H9 (cell line): ENCODE data around the gene PCDHGC3. TPM values are rescaled to one million over a fixed set of nuclear protein-coding genes. Genes with fewer than 3 reads are reported as not detected.

ENCODE experiments used
- DNase-seq: peaks from one replicate; pipeline ENCODE4 v3.0.0-alpha.2; 2017
- H2AFZ ChIP-seq: one replicate; pipeline ENCODE4 v1.6.1; 2013; ENCODE audit warnings: mild to moderate bottlenecking, low read length, control low read depth, moderate library complexity
- H2AK5ac ChIP-seq: 2 replicates; pipeline ENCODE4 v1.6.1; 2013; ENCODE audit warnings: low read length, control low read depth, mixed read lengths; ENCODE audit not compliant: insufficient read length
- H2BK120ac ChIP-seq: one replicate; pipeline ENCODE4 v1.6.1; 2013; ENCODE audit warnings: low read depth, mild to moderate bottlenecking, low read length, control low read depth, inconsistent platforms; ENCODE audit not compliant: poor library complexity, severe bottlenecking
- H2BK12ac ChIP-seq: 2 replicates; pipeline ENCODE4 v1.6.1; 2013; ENCODE audit warnings: low read length, control low read depth, mixed read lengths, low read depth; ENCODE audit not compliant: insufficient read length
- H2BK15ac ChIP-seq: 2 replicates; pipeline ENCODE4 v1.6.1; 2013; ENCODE audit warnings: low read depth, low read length, control low read depth
- H2BK20ac ChIP-seq: one replicate; pipeline ENCODE4 v1.6.1; 2013; ENCODE audit warnings: low read depth, mild to moderate bottlenecking, low read length, control low read depth, inconsistent platforms; ENCODE audit not compliant: poor library complexity, severe bottlenecking
- H2BK5ac ChIP-seq: 2 replicates; pipeline ENCODE4 v1.6.1; 2013; ENCODE audit warnings: low read length, control low read depth, mixed read lengths; ENCODE audit not compliant: insufficient read length
- H3K14ac ChIP-seq: 2 replicates; pipeline ENCODE4 v1.6.1; 2013; ENCODE audit warnings: low read length, control low read depth; ENCODE audit not compliant: insufficient read depth
- H3K18ac ChIP-seq: 2 replicates; pipeline ENCODE4 v1.6.1; 2013; ENCODE audit warnings: low read depth, mild to moderate bottlenecking, mixed read lengths, low read length, control low read depth; ENCODE audit not compliant: insufficient read length
- H3K23ac ChIP-seq: 2 replicates; pipeline ENCODE4 v1.6.1; 2013; ENCODE audit warnings: low read length, control low read depth, mixed read lengths, low read depth; ENCODE audit not compliant: insufficient read length
- H3K23me2 ChIP-seq: 2 replicates; pipeline ENCODE4 v1.6.1; 2013; ENCODE audit warnings: low read depth, mild to moderate bottlenecking, mixed read lengths, low read length, control low read depth; ENCODE audit not compliant: insufficient read length, poor library complexity, severe bottlenecking
- H3K27ac ChIP-seq: 2 replicates; pipeline ENCODE4 v1.5.1; 2013; ENCODE audit warnings: low read length, control low read depth, mixed read lengths, low read depth; ENCODE audit not compliant: insufficient read length
- H3K27me3 ChIP-seq: 2 replicates; pipeline ENCODE4 v1.6.1; 2013; ENCODE audit warnings: low read length, control low read depth, inconsistent platforms; ENCODE audit not compliant: insufficient read depth
- H3K4ac ChIP-seq: 2 replicates; pipeline ENCODE4 v1.6.1; 2013; ENCODE audit warnings: low read depth, mild to moderate bottlenecking, control low read depth, inconsistent platforms, low read length, moderate library complexity
- H3K4me1 ChIP-seq: 2 replicates; pipeline ENCODE4 v1.6.1; 2013; ENCODE audit warnings: low read length, control low read depth, inconsistent platforms; ENCODE audit not compliant: insufficient read depth
- H3K4me2 ChIP-seq: 2 replicates; pipeline ENCODE4 v1.6.1; 2013; ENCODE audit warnings: low read length, control low read depth, mixed read lengths; ENCODE audit not compliant: insufficient read length, insufficient read depth
- H3K56ac ChIP-seq: 2 replicates; pipeline ENCODE4 v1.6.1; 2013; ENCODE audit warnings: low read depth, mild to moderate bottlenecking, mixed read lengths, low read length, control low read depth; ENCODE audit not compliant: insufficient read length
- H3K79me1 ChIP-seq: 2 replicates; pipeline ENCODE4 v1.6.1; 2013; ENCODE audit warnings: low read depth, mild to moderate bottlenecking, moderate library complexity, low read length, control low read depth, inconsistent platforms; ENCODE audit not compliant: insufficient read depth, poor library complexity, severe bottlenecking
- H3K79me2 ChIP-seq: 2 replicates; pipeline ENCODE4 v1.6.1; 2013; ENCODE audit warnings: low read length, control low read depth, inconsistent platforms; ENCODE audit not compliant: insufficient read depth
- H3K9ac ChIP-seq: 2 replicates; pipeline ENCODE4 v1.6.1; 2013; ENCODE audit warnings: low read length, control low read depth, mixed read lengths; ENCODE audit not compliant: insufficient read length; ENCODE audit errors: extremely low read depth
- H3K9me3 ChIP-seq: one replicate; pipeline ENCODE4 v1.6.1; 2013; ENCODE audit warnings: low read depth, low read length, inconsistent platforms; ENCODE audit not compliant: control insufficient read depth
- H3T11ph ChIP-seq: one replicate; pipeline ENCODE4 v1.6.1; 2013; ENCODE audit warnings: mild to moderate bottlenecking, low read length, control low read depth, inconsistent platforms
- H4K20me1 ChIP-seq: one replicate; pipeline ENCODE4 v1.6.1; 2013; ENCODE audit not compliant: control insufficient read depth, insufficient read length, insufficient read depth
- H4K5ac ChIP-seq: 2 replicates; pipeline ENCODE4 v1.6.1; 2013; ENCODE audit warnings: low read depth, mild to moderate bottlenecking, mixed read lengths, low read length, control low read depth; ENCODE audit not compliant: insufficient read length
- H4K8ac ChIP-seq: replicated peaks from 2 replicates; pipeline ENCODE4 v1.6.1; 2013; ENCODE audit warnings: low read length, control low read depth, mixed read lengths, low read depth; ENCODE audit not compliant: insufficient read length
- H4K91ac ChIP-seq: 2 replicates; pipeline ENCODE4 v1.6.1; 2013; ENCODE audit warnings: low read depth, mild to moderate bottlenecking, moderate library complexity, mixed read lengths, low read length, control low read depth; ENCODE audit not compliant: insufficient read length
- H3K27ac Mint-ChIP-seq, 3 experiments: 2 replicates in 2 of 3; 3 replicates in 1 of 3; pipeline ENCODE4 v1.8.0; 2020 to 2021; ENCODE audit warnings: mixed read lengths in 3 of 3, mild to moderate bottlenecking in 1 of 3, moderate library complexity in 1 of 3
- H3K27me3 Mint-ChIP-seq: 2 replicates; pipeline ENCODE4 v1.8.0; 2021; ENCODE audit warnings: low read depth, mild to moderate bottlenecking, moderate library complexity, mixed read lengths
- H3K36me3 Mint-ChIP-seq, 3 experiments: 2 replicates in 2 of 3; 3 replicates in 1 of 3; pipeline ENCODE4 v1.8.0; 2020 to 2021; ENCODE audit warnings: low read depth in 3 of 3, mixed read lengths in 3 of 3; ENCODE audit not compliant: insufficient read depth in 1 of 3
- H3K4me1 Mint-ChIP-seq, 2 experiments: 2 replicates each; pipeline ENCODE4 v1.8.0; 2020; ENCODE audit warnings: mixed read lengths in 2 of 2
- H3K4me3 Mint-ChIP-seq, 2 experiments: 2 replicates in 1 of 2; 3 replicates in 1 of 2; pipeline ENCODE4 v1.8.0; 2020 to 2021; ENCODE audit warnings: mild to moderate bottlenecking in 2 of 2, mixed read lengths in 2 of 2, moderate library complexity in 1 of 2
- H3K9me3 Mint-ChIP-seq, 2 experiments: 2 replicates in 1 of 2; 3 replicates in 1 of 2; pipeline ENCODE4 v1.8.0; 2020; ENCODE audit warnings: mild to moderate bottlenecking in 2 of 2, mixed read lengths in 2 of 2, moderate library complexity in 1 of 2
- CTCF ChIP-seq: fragments of 200-600 bp; sonication (generic); conservative IDR thresholded peaks from 3 replicates; pipeline ENCODE4 v1.8.0; 2021; ENCODE audit warnings: antibody characterized with exemption, mild to moderate bottlenecking
- WGBS: extraction: QIAGEN DNeasy Blood & Tissue Kit; methylation state at CpG from one replicate; pipeline ENCODE4 v1.1.7; 2013; ENCODE audit warnings: missing lambda C conversion rate, low lambda C conversion rate, mixed read lengths; ENCODE audit not compliant: insufficient read length; ENCODE audit errors: extremely low coverage; 5-methylcytosine and 5-hydroxymethylcytosine counted together
- total RNA-seq: library from RNA; stranded (reverse); gene quantifications from 2 replicates; pipeline ENCODE4 v1.2.1, GENCODE V29; 2021

PCDHGC3 gene
- total RNA-seq, 1 experiment from 2014 or later, result 19.8 TPM

DNA sequence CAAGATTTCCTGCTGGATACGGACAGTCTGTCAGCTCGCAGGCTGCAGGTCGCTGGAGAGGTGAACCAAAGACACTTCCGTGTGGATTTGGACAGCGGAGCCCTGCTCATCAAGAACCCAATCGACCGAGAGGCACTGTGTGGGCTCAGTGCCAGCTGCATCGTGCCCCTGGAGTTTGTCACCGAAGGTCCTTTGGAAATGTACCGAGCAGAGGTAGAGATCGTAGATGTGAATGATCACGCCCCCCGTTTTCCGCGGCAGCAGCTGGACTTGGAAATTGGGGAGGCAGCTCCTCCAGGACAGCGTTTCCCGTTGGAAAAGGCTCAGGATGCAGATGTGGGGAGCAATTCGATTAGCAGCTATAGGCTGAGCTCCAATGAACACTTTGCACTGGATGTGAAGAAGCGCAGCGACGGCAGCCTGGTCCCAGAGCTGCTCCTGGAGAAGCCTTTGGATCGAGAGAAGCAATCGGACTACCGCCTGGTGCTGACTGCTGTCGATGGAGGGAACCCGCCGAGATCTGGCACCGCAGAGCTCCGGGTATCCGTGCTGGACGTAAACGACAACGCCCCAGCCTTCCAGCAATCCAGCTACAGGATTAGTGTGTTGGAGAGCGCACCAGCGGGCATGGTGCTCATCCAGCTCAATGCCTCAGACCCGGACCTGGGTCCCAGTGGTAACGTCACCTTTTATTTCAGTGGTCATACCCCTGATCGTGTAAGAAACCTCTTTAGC is 9.7 kb downstream of the PCDHGC3 start:
- H3K27me3 Mint-ChIP-seq, result peaks cover 23% of the 10 kb centered on the region
- Histone ChIP-seq H4K5ac (no peak overlapping the region), H3K4ac (no peak overlapping the region), H4K20me1 (no peaks in the 10 kb centered on the region), H3K4me2 (peak overlapping the region; percentile 91), H3K18ac (no peak overlapping the region), H2AK5ac (no peak overlapping the region), H3K14ac (no peak overlapping the region), H2BK5ac (no peak overlapping the region), H3K4me1 (peaks cover 5% of the 10 kb centered on the region; the same call in 1 of the 2 replicates), H3K79me2 (no peaks in the 10 kb centered on the region; the same call in 1 of the 2 replicates), H3K9me3 (no peaks in the 10 kb centered on the region), H3K27ac (no peak overlapping the region), H4K91ac (no peak overlapping the region), H3K23me2 (peaks cover 8% of the 10 kb centered on the region), H2BK120ac (no peak overlapping the region), H3K79me1 (no peaks in the 10 kb centered on the region), H3T11ph (no peak overlapping the region), H3K9ac (peak overlapping the region; percentile 17), H3K23ac (no peak overlapping the region), H2BK12ac (no peak overlapping the region), H2BK15ac (no peak overlapping the region), H2BK20ac (no peak overlapping the region), H3K56ac (no peak overlapping the region), H2AFZ (no peak overlapping the region), H3K27me3 (peaks cover 8% of the 10 kb centered on the region; the same call in 1 of the 2 replicates), H4K8ac (no peak overlapping the region)
- H3K9me3 Mint-ChIP-seq, result no peaks in the 10 kb centered on the region
- no peak for TF ChIP-seq CTCF
- no peak for DNase-seq
- WGBS, result no CpG with 5 or more reads among the region's 38 CpGs
- peaks cover 39 to 43% of the 10 kb centered on the region in 2 experiments for H3K4me1 Mint-ChIP-seq
- peak overlapping the region; percentile 76 to 88 for H3K4me3 Mint-ChIP-seq
- H3K36me3 Mint-ChIP-seq, result peaks cover 8 to 16% (median 13%) of the 10 kb centered on the region in 3 experiments; a peak in 5 of 7 replicates
- H3K27ac Mint-ChIP-seq, result no peak overlapping the region
